HG02623 (cell line): ENCODE measurements around the gene TLX1.
"Not testable (repeated sequence)": the region's sequence is repeated elsewhere in the genome, so short reads cannot be mapped to it uniquely, and the experiment has no call there.

Source experiments
- ATAC-seq: cut with Tn5 transposase; IDR thresholded peaks from one replicate; pipeline ENCODE4 v1.9.1; 2021; ENCODE audit warnings: moderate library complexity; ENCODE audit not compliant: unreplicated experiment

TLX1 gene

DNA sequence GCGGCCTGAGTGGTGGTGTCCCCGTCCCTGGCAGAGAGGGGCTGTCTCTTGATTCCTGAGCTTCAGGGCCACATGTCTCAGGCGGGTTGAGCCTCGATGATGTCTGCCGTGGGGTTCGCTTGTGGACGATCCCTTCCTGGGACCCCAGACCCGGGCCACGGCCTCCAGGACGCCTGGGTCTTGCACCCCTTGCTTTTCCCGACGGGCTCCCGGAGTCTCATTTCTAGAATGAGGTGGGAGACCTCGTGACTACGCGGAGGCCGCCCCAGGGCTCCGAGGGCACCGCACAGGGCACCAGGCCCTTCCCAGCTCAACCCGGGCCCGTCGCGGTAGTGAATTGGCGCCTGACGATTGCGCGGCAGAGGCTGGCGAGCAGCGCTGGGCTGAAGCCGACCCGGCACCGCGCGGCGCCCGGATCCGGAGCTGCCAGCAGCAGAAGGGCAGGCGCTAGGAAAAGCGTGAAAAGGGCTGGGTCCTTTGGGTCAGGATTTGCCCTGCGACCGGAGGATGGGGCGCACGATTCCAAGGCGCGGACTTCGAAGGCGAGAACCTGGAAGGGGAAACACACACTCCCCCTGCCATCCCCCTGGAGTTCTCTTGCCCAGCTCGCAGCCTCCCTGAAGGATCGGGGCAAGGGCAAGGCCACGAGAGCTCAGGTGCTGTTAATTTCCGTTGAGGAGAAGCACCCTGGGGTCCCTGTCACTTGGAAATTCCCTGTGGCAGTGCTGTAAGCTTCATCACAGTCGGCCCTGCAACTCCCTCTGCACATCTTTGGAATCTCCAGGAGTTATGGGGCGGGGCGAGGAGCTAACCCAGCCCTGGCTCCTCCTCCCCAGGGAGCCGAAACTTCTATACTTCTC is 15.5 kb downstream of the TLX1 start:
- no peak for ATAC-seq

GRCh38 chr10:101151395-101151794 is 20.3 kb downstream of the TLX1 start:
- ATAC-seq = no peak

GRCh38 chr10:101152316-101152715 is 21.2 kb downstream of the TLX1 start:
- ATAC-seq = no peak

GRCh38 chr10:101154506-101154905 is 23.4 kb downstream of the TLX1 start:
- ATAC-seq = not testable (repeated sequence)

GRCh38 chr10:101155896-101156295 is 24.8 kb downstream of the TLX1 start:
- ATAC-seq = no peak

DNA sequence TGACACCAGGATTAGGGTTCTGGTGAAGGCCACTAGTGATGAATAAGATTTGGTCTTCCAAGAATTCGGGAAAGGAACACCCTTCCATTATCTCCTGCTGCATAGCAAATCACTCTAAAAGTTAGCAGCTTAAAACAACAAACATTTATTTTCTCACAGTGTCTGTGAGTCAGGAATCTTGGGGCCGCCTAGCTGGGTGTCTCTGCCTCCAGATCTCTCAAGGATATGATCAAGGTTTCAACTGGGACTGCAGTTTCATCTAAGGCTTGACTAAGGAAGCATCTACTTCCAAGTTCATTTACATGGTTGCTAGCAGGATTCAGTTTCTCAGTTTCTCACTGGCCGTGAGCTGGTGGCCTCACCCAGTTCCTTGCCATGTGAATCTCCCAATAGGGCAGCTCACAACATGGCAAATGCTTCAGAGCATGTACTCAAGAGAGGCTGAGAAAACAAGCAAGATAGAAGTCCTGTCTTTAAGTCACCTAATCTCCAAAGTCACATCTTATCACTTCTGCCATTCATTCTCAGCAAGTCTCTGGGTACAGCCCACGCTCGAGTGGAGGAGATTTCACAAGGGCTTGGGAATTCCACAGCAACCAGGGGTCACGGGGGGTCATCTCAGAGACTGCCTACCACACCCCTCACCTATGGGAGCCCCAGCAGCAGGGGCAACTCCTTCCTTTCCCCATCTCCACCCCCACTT is 26.8 kb downstream of the TLX1 start:
- no peak for ATAC-seq

GRCh38 chr10:101158459-101159058 is 27.5 kb downstream of the TLX1 start:
- ATAC-seq = no peak

DNA sequence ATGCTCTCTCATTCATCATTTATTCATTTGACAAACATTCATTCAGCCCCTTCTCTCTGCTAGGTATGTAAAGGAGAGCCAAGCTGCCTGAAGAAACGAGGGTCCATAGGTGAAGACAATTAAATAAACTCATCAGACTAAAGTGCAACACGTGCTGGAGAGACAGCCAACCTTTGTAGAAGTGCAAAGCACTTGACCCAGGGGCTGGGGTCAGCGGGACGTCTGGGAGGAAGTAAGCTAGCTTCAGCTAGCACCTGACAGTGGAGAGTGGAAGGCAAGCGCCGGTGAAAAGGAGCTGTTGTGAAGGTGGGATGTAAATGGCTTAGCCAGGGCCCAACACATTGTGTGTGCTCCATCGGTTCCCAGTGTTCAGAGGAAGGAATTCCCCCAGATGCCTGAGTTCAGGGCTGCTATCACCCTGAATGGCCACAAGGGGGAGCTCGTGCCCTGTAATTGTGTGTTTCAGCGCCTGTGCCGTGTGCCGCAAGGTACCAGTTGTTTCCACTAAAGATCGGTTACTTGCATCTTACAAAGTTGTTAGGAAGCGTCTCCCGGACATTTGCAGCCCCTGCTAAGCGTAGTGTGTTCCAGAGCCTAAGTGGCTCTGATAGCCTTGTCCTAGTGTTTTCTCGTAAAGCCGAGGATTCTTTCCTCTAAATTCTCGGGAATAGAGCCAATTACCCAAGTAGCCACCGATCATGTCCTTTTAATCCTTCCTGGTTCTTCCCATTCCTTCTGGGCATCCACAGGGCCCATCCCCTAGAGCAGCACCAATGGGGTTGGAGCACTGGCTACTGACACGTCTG is 30.6 kb downstream of the TLX1 start:
- no peak for ATAC-seq

DNA sequence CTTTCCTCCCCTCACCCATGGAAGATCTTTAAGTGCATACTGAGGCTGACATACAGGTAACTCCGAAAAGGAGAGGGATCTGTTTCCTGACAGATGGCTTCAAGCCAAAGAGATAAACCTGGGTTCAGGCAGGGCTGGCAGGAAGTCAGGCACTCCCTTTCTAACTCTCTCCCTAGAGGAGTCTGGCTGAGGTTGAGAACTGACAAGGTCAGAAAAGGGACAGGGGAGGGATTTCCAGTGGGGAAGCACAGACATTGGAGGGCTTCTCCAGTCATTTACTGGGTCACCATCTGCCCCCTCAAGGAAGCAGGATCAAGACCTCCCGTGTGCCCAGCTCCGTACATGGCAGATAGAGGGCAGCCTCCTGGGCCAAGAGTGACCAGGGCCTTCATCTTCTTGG is 31.6 kb downstream of the TLX1 start:
- ATAC-seq = no peak

DNA sequence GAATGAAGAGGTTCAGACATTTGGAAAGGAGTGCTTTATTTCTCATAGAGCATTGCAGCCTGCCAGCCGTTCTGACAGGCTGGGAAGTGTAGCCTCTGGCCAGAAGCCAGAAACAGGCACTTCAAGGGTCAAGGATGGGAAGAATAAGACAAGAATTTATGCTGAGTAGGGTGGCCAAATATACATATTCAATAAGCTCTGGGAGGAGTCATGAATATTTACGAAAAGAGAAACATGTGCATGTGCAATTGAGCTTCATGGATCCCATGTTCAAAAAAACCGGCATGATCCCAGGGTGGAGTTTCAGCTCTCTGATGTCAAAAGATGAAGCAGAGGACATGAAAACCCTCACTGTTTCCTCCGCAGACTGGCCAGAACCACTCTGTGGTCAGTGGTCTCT is 32.9 kb downstream of the TLX1 start:
- ATAC-seq = no peak

GRCh38 chr10:101165736-101166135 is 34.6 kb downstream of the TLX1 start:
- ATAC-seq = no peak

- no peak for ATAC-seq
Measured at GRCh38 chr10:101166430-101166829, 35.3 kb downstream of the TLX1 start.

DNA sequence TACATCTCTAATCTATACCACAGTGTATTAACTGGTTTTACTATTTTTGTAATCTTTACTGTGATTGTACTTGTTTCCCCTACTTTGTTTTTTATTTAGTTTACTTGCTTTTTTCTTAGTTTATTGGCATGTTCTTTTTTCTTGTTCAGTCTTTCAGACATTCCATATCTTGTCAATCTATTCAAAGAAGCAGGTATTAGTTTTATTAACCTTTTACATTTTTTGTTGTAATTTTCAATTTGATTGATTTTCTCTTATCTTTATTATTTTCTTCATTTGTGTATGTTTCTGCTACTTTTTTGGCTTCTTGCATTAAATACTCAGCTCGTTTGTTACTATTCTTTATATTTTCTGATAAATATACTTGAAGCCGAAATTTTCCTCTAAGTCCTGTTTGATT is 41.6 kb downstream of the TLX1 start:
- no peak for ATAC-seq

- ATAC-seq = no peak
Measured at GRCh38 chr10:101174319-101174718, 43.2 kb downstream of the TLX1 start.

GRCh38 chr10:101176577-101176976 is 45.5 kb downstream of the TLX1 start:
- no peak for ATAC-seq

- no peak for ATAC-seq
Measured at GRCh38 chr10:101182936-101183335, 51.8 kb downstream of the TLX1 start.

- no peak for ATAC-seq
Measured at GRCh38 chr10:101183458-101184183, 52.5 kb downstream of the TLX1 start.
